ENCODE results near the gene CDCP1.

CDCP1 gene

GRCh38 chr3:45132568-45133211, 13.5 kb downstream of the CDCP1 start:
- Histone ChIP-seq H3K4me3 (ENCODE audit: low read length) (no peak overlapping the region), H3K9me3 (ENCODE audit: insufficient read depth, low read depth, low read length) (no peaks in the 10 kb centered on the region), H3K27me3 (ENCODE audit: insufficient read depth, low read length) (no peaks in the 10 kb centered on the region), H3K27ac (ENCODE audit: low read depth, low read length) (no peak overlapping the region), H3K4me1 (ENCODE audit: insufficient read depth, low read length) (0 out of 2 replicates have a peak, but pooled peaks cover under 1% of the 10 kb centered on the region), H3K36me3 (ENCODE audit: insufficient read depth, low read length) (no peaks in the 10 kb centered on the region), H3K9ac (ENCODE audit: low read depth, low read length) (no peak overlapping the region)
- WGBS: 96% methylated on average over 5 of the region's 5 CpGs

- Histone ChIP-seq H3K4me3 (ENCODE audit: low read length) (no peak overlapping the region), H3K9me3 (ENCODE audit: insufficient read depth, low read depth, low read length) (no peaks in the 10 kb centered on the region), H3K27me3 (ENCODE audit: insufficient read depth, low read length) (no peaks in the 10 kb centered on the region), H3K36me3 (ENCODE audit: insufficient read depth, low read length) (no peaks in the 10 kb centered on the region), H3K27ac (ENCODE audit: low read depth, low read length) (no peak overlapping the region), H3K9ac (ENCODE audit: low read depth, low read length) (no peak overlapping the region), H3K4me1 (ENCODE audit: insufficient read depth, low read length) (no peaks in the 10 kb centered on the region)
- WGBS: 88% methylated on average over 2 of the region's 2 CpGs
Measured at GRCh38 chr3:45131201-45131600, 15.0 kb downstream of the CDCP1 start.

- Histone ChIP-seq H3K27ac (ENCODE audit: low read depth, low read length) (no peak overlapping the region), H3K9ac (ENCODE audit: low read depth, low read length) (no peak overlapping the region), H3K9me3 (ENCODE audit: insufficient read depth, low read depth, low read length) (no peaks in the 10 kb centered on the region), H3K36me3 (ENCODE audit: insufficient read depth, low read length) (no peaks in the 10 kb centered on the region), H3K4me1 (ENCODE audit: insufficient read depth, low read length) (no peaks in the 10 kb centered on the region), H3K4me3 (ENCODE audit: low read length) (no peak overlapping the region), H3K27me3 (ENCODE audit: insufficient read depth, low read length) (no peaks in the 10 kb centered on the region)
- WGBS: 93% methylated on average over 3 of the region's 3 CpGs
Measured at GRCh38 chr3:45130476-45130875, 15.7 kb downstream of the CDCP1 start.

- no peaks in the 10 kb centered on the region for H3K36me3 ChIP-seq (ENCODE audit: insufficient read depth, low read length)
- H3K27me3 ChIP-seq (ENCODE audit: insufficient read depth, low read length): no peaks in the 10 kb centered on the region
- WGBS: 93% methylated on average over 4 of the region's 4 CpGs
- no peak overlapping the region for H3K9ac ChIP-seq (ENCODE audit: low read depth, low read length)
- H3K4me1 ChIP-seq (ENCODE audit: insufficient read depth, low read length): peaks cover 2% of the 10 kb centered on the region; the same call in 1 of the 2 replicates
- no peak overlapping the region for H3K27ac ChIP-seq (ENCODE audit: low read depth, low read length)
- H3K9me3 ChIP-seq (ENCODE audit: insufficient read depth, low read depth, low read length): no peaks in the 10 kb centered on the region
- no peak overlapping the region for H3K4me3 ChIP-seq (ENCODE audit: low read length)
Measured at GRCh38 chr3:45128950-45129349, 17.2 kb downstream of the CDCP1 start.

- H3K9me3 ChIP-seq (ENCODE audit: insufficient read depth, low read depth, low read length): no peaks in the 10 kb centered on the region
- no peaks in the 10 kb centered on the region for H3K27me3 ChIP-seq (ENCODE audit: insufficient read depth, low read length)
- WGBS: 93% methylated on average over 3 of the region's 3 CpGs
- no peaks in the 10 kb centered on the region for H3K36me3 ChIP-seq (ENCODE audit: insufficient read depth, low read length)
- no peak overlapping the region for H3K27ac ChIP-seq (ENCODE audit: low read depth, low read length)
- H3K4me1 ChIP-seq (ENCODE audit: insufficient read depth, low read length): peaks cover 11% of the 10 kb centered on the region; the same call in 1 of the 2 replicates
- no peak overlapping the region for H3K9ac ChIP-seq (ENCODE audit: low read depth, low read length)
- H3K4me3 ChIP-seq (ENCODE audit: low read length): no peak overlapping the region
Measured at GRCh38 chr3:45127130-45127822, 18.9 kb downstream of the CDCP1 start.

GRCh38 chr3:45126730-45127129, 19.4 kb downstream of the CDCP1 start:
- no peaks in the 10 kb centered on the region for H3K36me3 ChIP-seq (ENCODE audit: insufficient read depth, low read length)
- H3K27me3 ChIP-seq (ENCODE audit: insufficient read depth, low read length): no peaks in the 10 kb centered on the region
- H3K4me1 ChIP-seq (ENCODE audit: insufficient read depth, low read length): peaks cover 11% of the 10 kb centered on the region; the same call in 1 of the 2 replicates
- WGBS: 93% methylated on average over 5 of the region's 6 CpGs
- H3K4me3 ChIP-seq (ENCODE audit: low read length): no peak overlapping the region
- no peak overlapping the region for H3K9ac ChIP-seq (ENCODE audit: low read depth, low read length)
- H3K9me3 ChIP-seq (ENCODE audit: insufficient read depth, low read depth, low read length): no peaks in the 10 kb centered on the region
- H3K27ac ChIP-seq (ENCODE audit: low read depth, low read length): no peak overlapping the region

- 93% methylated on average over 2 of the region's 2 CpGs for WGBS
- H3K9ac ChIP-seq (ENCODE audit: low read depth, low read length): no peak overlapping the region
- no peak overlapping the region for H3K27ac ChIP-seq (ENCODE audit: low read depth, low read length)
- H3K36me3 ChIP-seq (ENCODE audit: insufficient read depth, low read length): no peaks in the 10 kb centered on the region
- no peaks in the 10 kb centered on the region for H3K9me3 ChIP-seq (ENCODE audit: insufficient read depth, low read depth, low read length)
- peaks cover 11% of the 10 kb centered on the region; the same call in 1 of the 2 replicates for H3K4me1 ChIP-seq (ENCODE audit: insufficient read depth, low read length)
- H3K4me3 ChIP-seq (ENCODE audit: low read length): no peak overlapping the region
- no peaks in the 10 kb centered on the region for H3K27me3 ChIP-seq (ENCODE audit: insufficient read depth, low read length)
Measured at GRCh38 chr3:45125550-45126026, 20.6 kb downstream of the CDCP1 start.

GRCh38 chr3:45124956-45125355, 21.2 kb downstream of the CDCP1 start:
- H3K4me1 ChIP-seq (ENCODE audit: insufficient read depth, low read length): peaks cover 11% of the 10 kb centered on the region; the same call in 1 of the 2 replicates
- H3K9ac ChIP-seq (ENCODE audit: low read depth, low read length): no peak overlapping the region
- 45% methylated on average over 2 of the region's 2 CpGs for WGBS
- no peaks in the 10 kb centered on the region for H3K27me3 ChIP-seq (ENCODE audit: insufficient read depth, low read length)
- H3K9me3 ChIP-seq (ENCODE audit: insufficient read depth, low read depth, low read length): no peaks in the 10 kb centered on the region
- no peaks in the 10 kb centered on the region for H3K36me3 ChIP-seq (ENCODE audit: insufficient read depth, low read length)
- no peak overlapping the region for H3K27ac ChIP-seq (ENCODE audit: low read depth, low read length)
- no peak overlapping the region for H3K4me3 ChIP-seq (ENCODE audit: low read length)

- H3K4me1 ChIP-seq (ENCODE audit: insufficient read depth, low read length): peaks cover 11% of the 10 kb centered on the region; the same call in 1 of the 2 replicates
- no peaks in the 10 kb centered on the region for H3K27me3 ChIP-seq (ENCODE audit: insufficient read depth, low read length)
- H3K36me3 ChIP-seq (ENCODE audit: insufficient read depth, low read length): no peaks in the 10 kb centered on the region
- H3K4me3 ChIP-seq (ENCODE audit: low read length): no peak overlapping the region
- WGBS: 85% methylated on average over 3 of the region's 3 CpGs
- no peaks in the 10 kb centered on the region for H3K9me3 ChIP-seq (ENCODE audit: insufficient read depth, low read depth, low read length)
- H3K27ac ChIP-seq (ENCODE audit: low read depth, low read length): 0 out of 2 replicates have a peak overlapping the region, but pooled peaks have one; percentile 17
- H3K9ac ChIP-seq (ENCODE audit: low read depth, low read length): no peak overlapping the region
Measured at GRCh38 chr3:45124352-45124751, 21.8 kb downstream of the CDCP1 start.

GRCh38 chr3:45123581-45124269, 22.5 kb downstream of the CDCP1 start:
- Histone ChIP-seq H3K27ac (ENCODE audit: low read depth, low read length) (peak overlapping the region; percentile 51), H3K4me3 (ENCODE audit: low read length) (no peak overlapping the region), H3K9me3 (ENCODE audit: insufficient read depth, low read depth, low read length) (no peaks in the 10 kb centered on the region), H3K36me3 (ENCODE audit: insufficient read depth, low read length) (no peaks in the 10 kb centered on the region), H3K9ac (ENCODE audit: low read depth, low read length) (peak overlapping the region; percentile 50; the same call in 1 of the 2 replicates), H3K4me1 (ENCODE audit: insufficient read depth, low read length) (peaks cover 11% of the 10 kb centered on the region; the same call in 1 of the 2 replicates), H3K27me3 (ENCODE audit: insufficient read depth, low read length) (no peaks in the 10 kb centered on the region)
- WGBS: 100% methylated on average over 3 of the region's 3 CpGs

- Histone ChIP-seq H3K9me3 (ENCODE audit: insufficient read depth, low read depth, low read length) (no peaks in the 10 kb centered on the region), H3K27me3 (ENCODE audit: insufficient read depth, low read length) (no peaks in the 10 kb centered on the region), H3K36me3 (ENCODE audit: insufficient read depth, low read length) (no peaks in the 10 kb centered on the region), H3K4me3 (ENCODE audit: low read length) (no peak overlapping the region), H3K9ac (ENCODE audit: low read depth, low read length) (no peak overlapping the region), H3K4me1 (ENCODE audit: insufficient read depth, low read length) (peaks cover 11% of the 10 kb centered on the region; the same call in 1 of the 2 replicates), H3K27ac (ENCODE audit: low read depth, low read length) (no peak overlapping the region; the same call in 1 of the 2 replicates)
- 87% methylated on average over 4 of the region's 5 CpGs for WGBS
Measured at GRCh38 chr3:45123030-45123429, 23.1 kb downstream of the CDCP1 start.
